SK-N-SH (cell line): ENCODE results near the gene RAPGEF4. TPM values are rescaled to one million over a fixed set of nuclear protein-coding genes. Genes with fewer than 3 reads are reported as not detected.

ENCODE experiments used
- CTCF ChIA-PET: fragments of 300-600, 350-600 bp; formaldehyde crosslinking; extraction: SDS; loops from one replicate; lab custom pipeline; 2021; lab: Yijun Ruan, JAX
- POLR2A ChIA-PET: fragments of 350-600 bp; sonication (Branson Sonifier 250); formaldehyde crosslinking; extraction: SDS; loops from one replicate; lab custom pipeline; 2020; ENCODE audit warnings: antibody characterized with exemption, inconsistent platforms; lab: Yijun Ruan, JAX
- DNase-seq: peaks from one replicate; pipeline ENCODE4 v3.0.0; 2012
- H2AFZ ChIP-seq: fragments of 200-600 bp; sonication (generic); 2 replicates; pipeline ENCODE4 v1.8.1; 2016; ENCODE audit warnings: antibody characterized with exemption, mild to moderate bottlenecking, low read depth
- H3F3A ChIP-seq: fragments of 200-600 bp; sonication (generic); replicated peaks from 2 replicates; pipeline ENCODE3; 2016; ENCODE audit warnings: antibody characterized with exemption, mild to moderate bottlenecking; ENCODE audit not compliant: insufficient read depth
- H3K27ac ChIP-seq, 2 experiments: fragments of 200-500 bp in 1 of 2; fragments of 200-600 bp in 1 of 2; sonication (Bioruptor generic) in 1 of 2; sonication (generic), shearing (Covaris generic) in 1 of 2; 2 replicates each; pipeline versions ENCODE4 v1.5.1 to v1.6.1; 2014 to 2016; ENCODE audit warnings: low read depth in 2 of 2, inconsistent platforms in 1 of 2, low read length in 1 of 2, mild to moderate bottlenecking in 1 of 2, mixed read lengths in 1 of 2
- H3K27me3 ChIP-seq: fragments of 200-600 bp; sonication (generic), shearing (Covaris generic); 2 replicates; pipeline ENCODE4 v1.6.1; 2016; ENCODE audit warnings: mixed run types; ENCODE audit not compliant: insufficient read depth
- H3K36me3 ChIP-seq, 2 experiments: fragments of 200-500 bp in 1 of 2; fragments of 200-600 bp in 1 of 2; sonication (Bioruptor generic) in 1 of 2; sonication (generic) in 1 of 2; replicated peaks in 1 of 2; 2 replicates each; pipeline versions ENCODE3 to v1.5.1; 2014 to 2016; ENCODE audit warnings: low read length in 1 of 2, mild to moderate bottlenecking in 1 of 2; ENCODE audit not compliant: insufficient read depth in 2 of 2, control insufficient read depth in 1 of 2
- H3K4me1 ChIP-seq, 2 experiments: fragments of 200-500 bp in 1 of 2; fragments of 200-600 bp in 1 of 2; sonication (Bioruptor generic) in 1 of 2; sonication (generic), shearing (Covaris generic) in 1 of 2; 2 replicates each; pipeline versions ENCODE4 v1.5.1 to v1.6.1; 2014 to 2016; ENCODE audit warnings: low read depth in 1 of 2, low read length in 1 of 2, mixed run types in 1 of 2; ENCODE audit not compliant: insufficient read depth in 2 of 2, control insufficient read depth in 1 of 2
- H3K4me2 ChIP-seq: fragments of 200-600 bp; sonication (generic), shearing (Covaris generic); 2 replicates; pipeline ENCODE4 v1.6.1; 2017; ENCODE audit warnings: mixed run types
- H3K4me3 ChIP-seq, 2 experiments: fragments of 200-500 bp in 1 of 2; fragments of 200-600 bp in 1 of 2; sonication (Bioruptor generic) in 1 of 2; sonication (generic), shearing (Covaris generic) in 1 of 2; 2 replicates each; pipeline versions ENCODE4 v1.5.1 to v1.8.1; 2014 to 2016; ENCODE audit warnings: low read depth in 2 of 2, inconsistent platforms in 1 of 2, low read length in 1 of 2, mild to moderate bottlenecking in 1 of 2, mixed read lengths in 1 of 2, moderate library complexity in 1 of 2
- H3K79me2 ChIP-seq: fragments of 200-600 bp; sonication (generic); 2 replicates; pipeline ENCODE4 v1.8.1; 2017; ENCODE audit warnings: mild to moderate bottlenecking; ENCODE audit not compliant: insufficient read depth
- H3K9ac ChIP-seq: fragments of 200-600 bp; sonication (generic); 2 replicates; pipeline ENCODE4 v1.6.1; 2017; ENCODE audit warnings: mixed run types
- H3K9me2 ChIP-seq: fragments of 200-600 bp; sonication (generic); 2 replicates; pipeline ENCODE4 v1.6.1; 2017; ENCODE audit warnings: mixed run types
- H3K9me3 ChIP-seq: fragments of 200-600 bp; sonication (generic); 2 replicates; pipeline ENCODE4 v1.6.1; 2017; ENCODE audit warnings: mixed run types, mild to moderate bottlenecking, moderate library complexity
- H4K20me1 ChIP-seq: fragments of 200-600 bp; sonication (generic); 2 replicates; pipeline ENCODE4 v1.6.1; 2017; ENCODE audit warnings: mild to moderate bottlenecking, mixed run types; ENCODE audit not compliant: insufficient read depth
- CHD2 ChIP-seq: fragments of 150-350 bp; IDR thresholded peaks from 2 replicates; pipeline ENCODE4 v1.6.1; 2018; ENCODE audit warnings: low read length; ENCODE audit not compliant: partially characterized antibody
- ELF1 ChIP-seq: IDR thresholded peaks from 2 replicates; pipeline ENCODE4 v1.4.0; 2012
- GATA2 ChIP-seq: sonication (generic); formaldehyde crosslinking; IDR thresholded peaks from 2 replicates; pipeline ENCODE4 v1.5.0; 2020; ENCODE audit warnings: mild to moderate bottlenecking, missing genetic modification reagents
- JUND ChIP-seq: IDR thresholded peaks from 2 replicates; pipeline ENCODE4 v1.4.0; 2012
- MXI1 ChIP-seq: IDR thresholded peaks from 2 replicates; pipeline ENCODE4 v1.6.1; 2012; ENCODE audit warnings: mild to moderate bottlenecking, low read depth, low read length, improper control_type of control experiment
- NRF1 ChIP-seq: IDR thresholded peaks from 2 replicates; pipeline ENCODE4 v1.6.1; 2012; ENCODE audit warnings: low read depth, mild to moderate bottlenecking, low read length
- POLR2AphosphoS5 ChIP-seq: IDR thresholded peaks from 2 replicates; pipeline ENCODE4 v1.6.1; 2012; ENCODE audit warnings: low read depth, low read length
- RAD21 ChIP-seq: IDR thresholded peaks from 2 replicates; pipeline ENCODE4 v1.6.1; 2012; ENCODE audit warnings: mild to moderate bottlenecking, low read length
- RFX5 ChIP-seq: IDR thresholded peaks from 2 replicates; pipeline ENCODE4 v1.6.1; 2012; ENCODE audit warnings: mild to moderate bottlenecking, improper control_type of control experiment, low read length
- SIN3A ChIP-seq: IDR thresholded peaks from 2 replicates; pipeline ENCODE4 v1.6.1; 2012; ENCODE audit warnings: low read depth, mild to moderate bottlenecking, low read length, moderate library complexity, borderline replicate concordance
- SMC3 ChIP-seq: IDR thresholded peaks from 2 replicates; pipeline ENCODE4 v1.6.1; 2012; ENCODE audit warnings: low read depth, low read length, improper control_type of control experiment
- TEAD4 ChIP-seq: IDR thresholded peaks from 2 replicates; pipeline ENCODE4 v1.4.0; 2012; ENCODE audit warnings: mild to moderate bottlenecking, borderline replicate concordance; ENCODE audit not compliant: insufficient read depth
- YY1 ChIP-seq: IDR thresholded peaks from 2 replicates; pipeline ENCODE4 v1.4.0; 2012; ENCODE audit warnings: low read depth, mild to moderate bottlenecking
- WGBS: methylation state at CpG from one replicate; pipeline ENCODE4 v1.1.6; 2017; ENCODE audit warnings: low lambda C conversion rate; 5-methylcytosine and 5-hydroxymethylcytosine counted together
- polyA plus RNA-seq, 3 experiments: library from polyadenylated mRNA; depleted of rRNA; stranded (reverse); fragments of >200 nt; gene quantifications; 2 replicates each; pipeline ENCODE4 v1.2.3, GENCODE V29; 2012
- TF ChIP-seq, protein P1 (sequence below): IDR thresholded peaks from 2 replicates; pipeline ENCODE4; 2012
- TF ChIP-seq, protein P2 (sequence below): fragments of 200-600 bp; sonication (generic); IDR thresholded peaks from 2 replicates; pipeline ENCODE4 v1.6.1; 2017; ENCODE audit warnings: antibody characterized with exemption, mild to moderate bottlenecking, moderate library complexity
- TF ChIP-seq, protein P3 (sequence below): fragments of 150-350 bp; IDR thresholded peaks from 2 replicates; pipeline ENCODE4 v1.6.1; 2017; ENCODE audit warnings: antibody characterized with exemption, low read length, low read depth, borderline replicate concordance
- TF ChIP-seq, protein P4 (sequence below): IDR thresholded peaks from 2 replicates; pipeline ENCODE4 v1.4.0; 2012; ENCODE audit warnings: low read depth, borderline replicate concordance

RAPGEF4 gene
- polyA plus RNA-seq, 1 of the 3 experiments (the other 2 are of a cell fraction) = 0.30 TPM

DNA sequence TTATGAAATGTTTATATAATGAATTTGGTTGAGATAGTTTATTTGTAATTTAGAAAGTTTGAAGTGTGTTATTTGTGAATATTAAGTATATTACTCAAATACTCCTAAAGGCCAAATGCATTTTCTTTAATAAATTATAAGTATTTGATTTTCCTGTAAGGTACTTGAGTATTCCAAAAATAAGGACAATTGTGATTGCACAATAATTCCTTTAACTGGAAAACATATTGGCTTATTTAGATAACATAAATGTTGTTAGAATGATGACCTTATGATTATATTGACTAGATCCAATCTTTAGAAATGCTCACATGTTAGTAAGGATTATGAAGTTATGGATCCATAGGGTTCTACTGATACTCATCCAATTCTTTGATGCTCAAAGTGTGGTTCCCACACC lies 214.9 kb downstream of the RAPGEF4 start:
- Histone ChIP-seq H3K36me3 (no peaks in the 10 kb centered on the region), H3K27ac (no peak overlapping the region)
- TF ChIP-seq JUND (no peak), RAD21 (no peak)
- TF ChIP-seq, all 33 proteins: peak for 0
- Histone ChIP-seq H3K4me2 (no peak overlapping the region), H2AFZ (no peak overlapping the region), H3K9me2 (no peaks in the 10 kb centered on the region), H3K9ac (no peak overlapping the region), H4K20me1 (no peaks in the 10 kb centered on the region), H3K27me3 (no peaks in the 10 kb centered on the region), H3K79me2 (no peaks in the 10 kb centered on the region), H3K4me3 (no peak overlapping the region), H3K4me1 (no peaks in the 10 kb centered on the region; a peak in 2 of 4 replicates), H3K9me3 (no peaks in the 10 kb centered on the region), H3F3A (no peaks in the 10 kb centered on the region)
- ChIA-PET POLR2A (no interaction called here), CTCF (no interaction called here)
- DNase-seq = no peak

DNA sequence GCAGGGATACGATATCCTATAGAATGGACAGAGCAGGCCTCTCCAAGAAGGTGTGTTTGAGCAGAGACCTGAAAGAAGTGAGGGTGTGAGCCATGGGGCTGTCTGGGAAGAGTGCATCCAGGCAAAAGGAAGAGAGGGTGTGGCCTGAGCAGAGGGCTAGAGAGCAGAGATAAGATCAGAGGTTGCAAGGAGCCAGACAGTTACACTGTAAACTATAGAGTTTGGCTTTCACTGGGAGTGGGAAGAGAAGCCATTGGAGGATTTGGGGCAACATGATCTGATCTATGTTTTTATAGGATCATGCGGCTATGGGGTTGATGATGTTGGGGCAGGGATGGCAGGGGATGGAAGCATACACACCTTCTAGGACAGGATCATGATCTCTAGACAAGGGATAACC lies 215.9 kb downstream of the RAPGEF4 start:
- H3F3A ChIP-seq = no peaks in the 10 kb centered on the region
- DNase-seq = peak; percentile 20
- H3K4me3 ChIP-seq = no peak overlapping the region
- no peak overlapping the region for H3K9ac ChIP-seq
- no peaks in the 10 kb centered on the region for H3K27me3 ChIP-seq
- H3K27ac ChIP-seq = no peak overlapping the region
- H2AFZ ChIP-seq = no peak overlapping the region
- ChIA-PET POLR2A (no interaction called here), CTCF (interaction anchor here (0.8 kb wide), 1 partner anchor 19 kb away, joined by 3 read pairs; no protein-coding TSS in a partner anchor)
- H3K9me3 ChIP-seq = no peaks in the 10 kb centered on the region
- 84% methylated on average over 2 of the region's 2 CpGs for WGBS
- no peaks in the 10 kb centered on the region for H3K9me2 ChIP-seq
- H3K4me2 ChIP-seq = no peak overlapping the region
- H3K36me3 ChIP-seq = no peaks in the 10 kb centered on the region
- H3K79me2 ChIP-seq = no peaks in the 10 kb centered on the region
- TF ChIP-seq RFX5 (no peak), YY1 (no peak), MXI1 (no peak), CHD2 (no peak), ELF1 (no peak), SIN3A (no peak)
- TF ChIP-seq, protein P1, sequence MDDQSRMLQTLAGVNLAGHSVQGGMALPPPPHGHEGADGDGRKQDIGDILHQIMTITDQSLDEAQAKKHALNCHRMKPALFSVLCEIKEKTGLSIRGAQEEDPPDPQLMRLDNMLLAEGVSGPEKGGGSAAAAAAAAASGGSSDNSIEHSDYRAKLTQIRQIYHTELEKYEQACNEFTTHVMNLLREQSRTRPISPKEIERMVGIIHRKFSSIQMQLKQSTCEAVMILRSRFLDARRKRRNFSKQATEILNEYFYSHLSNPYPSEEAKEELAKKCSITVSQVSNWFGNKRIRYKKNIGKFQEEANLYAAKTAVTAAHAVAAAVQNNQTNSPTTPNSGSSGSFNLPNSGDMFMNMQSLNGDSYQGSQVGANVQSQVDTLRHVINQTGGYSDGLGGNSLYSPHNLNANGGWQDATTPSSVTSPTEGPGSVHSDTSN = no peak
- no peaks in the 10 kb centered on the region; a peak in 2 of 4 replicates for H3K4me1 ChIP-seq
- no peaks in the 10 kb centered on the region for H4K20me1 ChIP-seq

DNA sequence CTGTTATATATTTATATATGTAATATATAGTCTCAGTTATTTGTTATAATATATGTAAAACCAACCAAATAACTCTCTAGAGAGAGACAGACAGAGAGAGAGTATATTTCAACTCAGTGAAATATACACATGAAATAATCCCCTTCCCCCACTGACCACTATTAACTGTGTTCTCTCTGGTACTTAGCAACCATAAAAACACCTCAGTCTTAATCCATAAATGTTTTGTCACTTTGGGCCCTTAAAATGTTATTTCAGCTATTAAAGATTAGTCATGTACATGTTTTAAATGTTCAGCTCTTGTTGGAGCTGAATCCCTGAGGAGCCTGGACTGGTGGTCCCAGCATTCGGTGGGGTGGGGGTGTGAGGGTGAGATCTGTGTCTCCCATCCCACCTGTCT lies 217.8 kb downstream of the RAPGEF4 start:
- 50% methylated on average over 1 of the region's 1 CpG for WGBS
- no peak overlapping the region for H3K4me2 ChIP-seq
- H3K9me3 ChIP-seq = no peaks in the 10 kb centered on the region
- H4K20me1 ChIP-seq = no peaks in the 10 kb centered on the region
- no peak overlapping the region for H2AFZ ChIP-seq
- TF ChIP-seq, protein P2, sequence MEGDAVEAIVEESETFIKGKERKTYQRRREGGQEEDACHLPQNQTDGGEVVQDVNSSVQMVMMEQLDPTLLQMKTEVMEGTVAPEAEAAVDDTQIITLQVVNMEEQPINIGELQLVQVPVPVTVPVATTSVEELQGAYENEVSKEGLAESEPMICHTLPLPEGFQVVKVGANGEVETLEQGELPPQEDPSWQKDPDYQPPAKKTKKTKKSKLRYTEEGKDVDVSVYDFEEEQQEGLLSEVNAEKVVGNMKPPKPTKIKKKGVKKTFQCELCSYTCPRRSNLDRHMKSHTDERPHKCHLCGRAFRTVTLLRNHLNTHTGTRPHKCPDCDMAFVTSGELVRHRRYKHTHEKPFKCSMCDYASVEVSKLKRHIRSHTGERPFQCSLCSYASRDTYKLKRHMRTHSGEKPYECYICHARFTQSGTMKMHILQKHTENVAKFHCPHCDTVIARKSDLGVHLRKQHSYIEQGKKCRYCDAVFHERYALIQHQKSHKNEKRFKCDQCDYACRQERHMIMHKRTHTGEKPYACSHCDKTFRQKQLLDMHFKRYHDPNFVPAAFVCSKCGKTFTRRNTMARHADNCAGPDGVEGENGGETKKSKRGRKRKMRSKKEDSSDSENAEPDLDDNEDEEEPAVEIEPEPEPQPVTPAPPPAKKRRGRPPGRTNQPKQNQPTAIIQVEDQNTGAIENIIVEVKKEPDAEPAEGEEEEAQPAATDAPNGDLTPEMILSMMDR = no peak
- no peak for TF ChIP-seq NRF1
- TF ChIP-seq, protein P3, sequence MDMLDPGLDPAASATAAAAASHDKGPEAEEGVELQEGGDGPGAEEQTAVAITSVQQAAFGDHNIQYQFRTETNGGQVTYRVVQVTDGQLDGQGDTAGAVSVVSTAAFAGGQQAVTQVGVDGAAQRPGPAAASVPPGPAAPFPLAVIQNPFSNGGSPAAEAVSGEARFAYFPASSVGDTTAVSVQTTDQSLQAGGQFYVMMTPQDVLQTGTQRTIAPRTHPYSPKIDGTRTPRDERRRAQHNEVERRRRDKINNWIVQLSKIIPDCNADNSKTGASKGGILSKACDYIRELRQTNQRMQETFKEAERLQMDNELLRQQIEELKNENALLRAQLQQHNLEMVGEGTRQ = no peak
- TF ChIP-seq, protein P4, sequence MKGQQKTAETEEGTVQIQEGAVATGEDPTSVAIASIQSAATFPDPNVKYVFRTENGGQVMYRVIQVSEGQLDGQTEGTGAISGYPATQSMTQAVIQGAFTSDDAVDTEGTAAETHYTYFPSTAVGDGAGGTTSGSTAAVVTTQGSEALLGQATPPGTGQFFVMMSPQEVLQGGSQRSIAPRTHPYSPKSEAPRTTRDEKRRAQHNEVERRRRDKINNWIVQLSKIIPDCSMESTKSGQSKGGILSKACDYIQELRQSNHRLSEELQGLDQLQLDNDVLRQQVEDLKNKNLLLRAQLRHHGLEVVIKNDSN = no peak
- no peak for TF ChIP-seq POLR2AphosphoS5
- TF ChIP-seq SMC3 = no peak
- no peak for TF ChIP-seq TEAD4
- no peak for TF ChIP-seq GATA2 (CRISPR knock-in tag)
- TF ChIP-seq ELF1 = no peak
- no peak for TF ChIP-seq MXI1
- TF ChIP-seq RAD21 = no peak
- TF ChIP-seq, all 33 proteins: peak for 0
- Histone ChIP-seq H3K36me3 (no peaks in the 10 kb centered on the region), H3K4me1 (no peaks in the 10 kb centered on the region; a peak in 1 of 4 replicates), H3K27me3 (no peaks in the 10 kb centered on the region), H3K4me3 (no peak overlapping the region), H3F3A (no peaks in the 10 kb centered on the region), H3K27ac (no peak overlapping the region), H3K9ac (no peak overlapping the region), H3K9me2 (no peaks in the 10 kb centered on the region), H3K79me2 (no peaks in the 10 kb centered on the region)
- POLR2A ChIA-PET = no interaction called here
- DNase-seq = no peak
- CTCF ChIA-PET = interaction anchor here (1.1 to 1.8 kb wide), 5 partner anchors 12 to 146 kb away, joined by 3 to 5 read pairs (median 5); no protein-coding TSS in a partner anchor
